Measurements from ENCODE around the gene GRIK5.
"Not testable (repeated sequence)": the region's sequence is repeated elsewhere in the genome, so short reads cannot be mapped to it uniquely, and the experiment has no call there.

GRIK5 gene

DNA sequence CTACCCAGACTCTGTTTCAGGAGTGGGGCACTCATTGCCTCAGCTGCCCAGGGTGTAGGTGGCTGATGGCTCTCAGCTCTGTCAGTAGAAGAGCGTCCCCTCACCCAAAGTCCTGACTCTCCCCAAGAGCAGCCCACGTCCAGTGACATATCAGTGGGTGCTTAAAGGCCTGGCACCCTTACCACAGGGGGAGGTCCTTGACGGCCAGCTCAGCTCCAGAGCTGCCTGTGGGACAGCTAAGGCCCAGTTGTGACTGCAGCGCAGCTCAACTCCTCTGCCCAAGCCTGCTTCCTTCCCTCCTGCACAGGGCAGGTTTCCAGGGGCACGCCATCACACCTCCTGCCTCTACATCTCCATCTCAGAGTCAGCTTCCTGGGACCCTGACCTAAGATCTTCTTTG, 32.4 kb downstream of the GRIK5 start:
- Mint-ChIP-seq H3K27me3 (no peaks in the 10 kb centered on the region), H3K9me3 (no peaks in the 10 kb centered on the region), H3K27ac (no peak overlapping the region), H3K4me1 (ENCODE audit: low read depth) (no peaks in the 10 kb centered on the region), H3K4me3 (no peak overlapping the region), H3K36me3 (ENCODE audit: low read depth) (no peaks in the 10 kb centered on the region)
- intact Hi-C loops (cut with micrococcal nuclease) = no loop called here

GRCh38 chr19:42034640-42035391, 35.2 kb downstream of the GRIK5 start:
- H3K9me3 Mint-ChIP-seq; intact Hi-C loops (cut with micrococcal nuclease); H3K27ac Mint-ChIP-seq; H3K36me3 Mint-ChIP-seq (ENCODE audit: low read depth); H3K4me3 Mint-ChIP-seq; H3K27me3 Mint-ChIP-seq; H3K4me1 Mint-ChIP-seq (ENCODE audit: low read depth): not testable (repeated sequence)

- no peak overlapping the region for H3K27ac Mint-ChIP-seq
- intact Hi-C loops (cut with micrococcal nuclease) = no loop called here
- H3K4me1 Mint-ChIP-seq (ENCODE audit: low read depth) = no peaks in the 10 kb centered on the region
Observed at GRCh38 chr19:42033413-42033812, 36.6 kb downstream of the GRIK5 start.

DNA sequence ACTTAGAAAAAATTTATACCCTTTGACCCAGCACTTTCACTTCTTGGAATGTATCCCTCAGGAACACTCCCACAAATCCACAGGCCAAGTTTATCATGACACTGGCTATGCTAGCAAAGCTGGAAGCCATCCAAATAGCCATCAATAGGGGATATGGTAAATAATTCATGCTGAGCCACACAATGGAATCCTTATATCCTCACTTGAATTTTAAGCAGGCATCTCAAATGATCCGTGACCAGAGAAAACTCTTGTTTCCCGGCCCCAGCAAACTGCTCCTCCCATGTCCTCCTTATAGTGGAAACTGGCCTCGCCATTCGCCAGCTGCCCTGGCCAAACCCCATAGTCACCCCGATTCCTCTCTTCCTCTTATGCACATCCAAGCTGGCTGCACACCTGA, 37.6 kb downstream of the GRIK5 start:
- no peak overlapping the region for H3K4me3 Mint-ChIP-seq
- H3K36me3 Mint-ChIP-seq (ENCODE audit: low read depth) = no peaks in the 10 kb centered on the region
- H3K27ac Mint-ChIP-seq = no peak overlapping the region
- intact Hi-C loops (cut with micrococcal nuclease) = no loop called here
- no peaks in the 10 kb centered on the region for H3K27me3 Mint-ChIP-seq
- no peaks in the 10 kb centered on the region for H3K4me1 Mint-ChIP-seq (ENCODE audit: low read depth)
- H3K9me3 Mint-ChIP-seq = no peaks in the 10 kb centered on the region

More at GRCh38 chr19:42033413-42033812, 36.6 kb downstream of the GRIK5 start:
- Mint-ChIP-seq H3K4me3 (no peak overlapping the region), H3K27me3 (no peaks in the 10 kb centered on the region), H3K36me3 (ENCODE audit: low read depth) (no peaks in the 10 kb centered on the region), H3K9me3 (no peaks in the 10 kb centered on the region)

DNA sequence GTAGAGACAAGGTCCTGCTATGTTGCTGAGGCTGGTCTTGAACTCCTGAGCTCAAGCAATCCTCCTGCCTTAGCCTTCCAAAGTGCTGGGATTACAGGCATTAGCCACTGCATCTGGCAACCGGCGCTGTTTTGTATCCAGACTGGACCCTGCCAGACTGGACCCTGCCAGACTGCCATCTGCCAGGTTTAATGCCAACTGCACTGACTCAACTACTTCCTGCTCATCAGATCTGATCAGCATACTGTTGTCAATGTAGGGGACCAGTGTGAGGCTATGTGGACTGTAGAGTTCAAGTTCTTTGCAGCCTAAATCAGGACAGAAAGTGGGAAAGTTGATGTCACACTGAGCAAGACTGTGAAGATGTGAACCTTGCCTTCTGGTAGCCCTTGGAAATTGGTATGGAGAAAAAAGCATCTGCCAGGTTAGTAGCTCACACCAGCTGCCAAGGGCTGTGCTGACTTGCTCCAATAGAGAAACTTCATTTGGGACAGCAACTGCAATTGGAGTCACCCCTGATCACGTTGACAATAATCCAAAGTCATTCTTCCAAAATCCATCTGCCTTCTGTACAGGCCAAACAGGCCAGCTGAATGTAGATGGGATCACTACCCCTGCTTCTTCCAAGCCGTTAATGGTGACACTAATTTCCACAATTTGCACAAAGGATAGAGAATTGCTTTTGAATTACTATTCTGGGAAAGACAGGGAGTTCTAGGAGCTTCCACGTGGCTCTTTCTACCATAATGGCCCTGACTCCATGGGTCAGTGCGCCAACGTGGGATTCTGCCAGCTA, 39.2 kb downstream of the GRIK5 start:
- intact Hi-C loops (cut with micrococcal nuclease) = no loop called here
- no peaks in the 10 kb centered on the region for H3K27me3 Mint-ChIP-seq
- H3K36me3 Mint-ChIP-seq (ENCODE audit: low read depth) = no peaks in the 10 kb centered on the region
- no peaks in the 10 kb centered on the region for H3K9me3 Mint-ChIP-seq
- H3K4me3 Mint-ChIP-seq = no peak overlapping the region
- H3K4me1 Mint-ChIP-seq (ENCODE audit: low read depth) = no peaks in the 10 kb centered on the region
- H3K27ac Mint-ChIP-seq = no peak overlapping the region

DNA sequence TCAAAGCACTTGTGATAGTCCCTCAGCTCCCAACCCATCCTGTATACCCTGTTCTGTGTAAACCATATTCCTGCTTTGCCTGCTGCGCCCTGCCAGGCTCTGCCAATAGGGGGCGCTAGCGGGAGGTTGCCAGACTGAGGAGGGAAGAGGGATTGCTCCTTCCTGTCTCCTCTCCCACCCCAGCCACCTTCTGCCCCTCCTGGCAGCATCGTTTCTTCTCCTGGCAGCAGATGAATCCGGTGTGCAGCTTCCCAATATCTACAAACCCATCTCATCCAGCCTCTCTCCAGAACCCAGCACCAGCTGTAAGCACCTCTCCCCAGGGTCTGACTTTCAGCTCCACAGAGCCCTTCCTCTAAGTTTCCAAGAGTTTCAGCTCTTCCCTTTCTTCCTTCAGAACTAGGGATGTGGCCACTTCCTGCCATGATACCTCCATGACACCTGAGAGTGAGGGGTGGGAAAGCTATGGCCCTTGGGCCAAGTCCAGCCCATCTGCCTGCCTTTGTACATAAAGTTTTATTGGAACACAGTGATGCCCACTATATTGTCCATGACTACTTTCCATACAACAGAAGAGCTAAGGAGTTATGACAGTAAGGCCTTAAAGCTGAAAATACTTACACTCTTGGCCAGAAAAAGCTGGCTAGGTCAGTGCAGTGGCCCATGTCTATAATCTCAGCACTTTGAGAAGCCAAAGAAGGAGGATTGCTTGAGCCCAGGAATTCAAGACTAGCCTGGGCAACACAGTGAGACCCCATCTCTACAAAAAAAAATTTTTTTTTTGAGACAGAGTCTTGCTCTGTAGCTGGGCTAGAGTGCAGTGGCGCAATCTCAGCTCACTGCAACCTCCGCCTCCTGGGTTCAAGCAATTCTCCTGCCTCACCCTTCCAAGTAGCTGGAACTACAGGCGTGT, 41.4 kb downstream of the GRIK5 start:
- no peaks in the 10 kb centered on the region for H3K36me3 Mint-ChIP-seq (ENCODE audit: low read depth)
- H3K27me3 Mint-ChIP-seq = no peaks in the 10 kb centered on the region
- H3K4me1 Mint-ChIP-seq (ENCODE audit: low read depth) = no peaks in the 10 kb centered on the region
- no peak overlapping the region for H3K4me3 Mint-ChIP-seq
- intact Hi-C loops (cut with micrococcal nuclease) = no loop called here
- H3K27ac Mint-ChIP-seq = no peak overlapping the region
- no peaks in the 10 kb centered on the region for H3K9me3 Mint-ChIP-seq

DNA sequence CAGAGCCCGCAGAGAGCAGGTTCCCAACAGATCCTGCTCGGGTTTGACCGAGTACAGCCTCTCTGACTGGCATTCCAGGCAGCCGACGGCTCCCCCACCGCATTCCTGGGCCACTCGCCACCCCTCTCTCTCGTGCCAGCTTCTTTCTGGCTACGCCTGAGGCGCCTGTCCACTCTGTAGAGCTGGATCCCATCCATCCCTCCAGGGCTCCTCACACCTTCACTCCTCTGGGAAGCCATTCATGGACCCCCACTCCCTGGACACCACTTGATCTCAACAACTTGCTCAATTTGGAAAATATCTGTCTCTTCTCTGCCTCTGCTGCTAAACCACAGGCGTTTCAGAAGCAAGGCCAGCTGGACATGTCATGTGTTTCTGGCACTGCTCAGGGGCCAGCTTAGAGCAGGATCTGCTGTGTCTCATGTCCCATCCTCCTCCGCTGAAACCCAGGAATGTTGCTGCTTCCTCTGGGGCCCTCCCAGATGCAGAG, 45.3 kb downstream of the GRIK5 start:
- intact Hi-C loops (cut with micrococcal nuclease) = no loop called here
- H3K4me1 Mint-ChIP-seq (ENCODE audit: low read depth) = no peaks in the 10 kb centered on the region

GRCh38 chr19:42023943-42024260, 46.1 kb downstream of the GRIK5 start:
- intact Hi-C loops (cut with micrococcal nuclease) = no loop called here
- Mint-ChIP-seq H3K4me1 (ENCODE audit: low read depth) (no peaks in the 10 kb centered on the region), H3K4me3 (no peak overlapping the region), H3K36me3 (ENCODE audit: low read depth) (no peaks in the 10 kb centered on the region), H3K9me3 (no peaks in the 10 kb centered on the region), H3K27ac (no peak overlapping the region), H3K27me3 (no peaks in the 10 kb centered on the region)

More for the DNA sequence above, 45.3 kb downstream of the GRIK5 start:
- Mint-ChIP-seq H3K9me3 (no peaks in the 10 kb centered on the region), H3K36me3 (ENCODE audit: low read depth) (no peaks in the 10 kb centered on the region), H3K27me3 (no peaks in the 10 kb centered on the region), H3K4me3 (no peak overlapping the region), H3K27ac (no peak overlapping the region)

DNA sequence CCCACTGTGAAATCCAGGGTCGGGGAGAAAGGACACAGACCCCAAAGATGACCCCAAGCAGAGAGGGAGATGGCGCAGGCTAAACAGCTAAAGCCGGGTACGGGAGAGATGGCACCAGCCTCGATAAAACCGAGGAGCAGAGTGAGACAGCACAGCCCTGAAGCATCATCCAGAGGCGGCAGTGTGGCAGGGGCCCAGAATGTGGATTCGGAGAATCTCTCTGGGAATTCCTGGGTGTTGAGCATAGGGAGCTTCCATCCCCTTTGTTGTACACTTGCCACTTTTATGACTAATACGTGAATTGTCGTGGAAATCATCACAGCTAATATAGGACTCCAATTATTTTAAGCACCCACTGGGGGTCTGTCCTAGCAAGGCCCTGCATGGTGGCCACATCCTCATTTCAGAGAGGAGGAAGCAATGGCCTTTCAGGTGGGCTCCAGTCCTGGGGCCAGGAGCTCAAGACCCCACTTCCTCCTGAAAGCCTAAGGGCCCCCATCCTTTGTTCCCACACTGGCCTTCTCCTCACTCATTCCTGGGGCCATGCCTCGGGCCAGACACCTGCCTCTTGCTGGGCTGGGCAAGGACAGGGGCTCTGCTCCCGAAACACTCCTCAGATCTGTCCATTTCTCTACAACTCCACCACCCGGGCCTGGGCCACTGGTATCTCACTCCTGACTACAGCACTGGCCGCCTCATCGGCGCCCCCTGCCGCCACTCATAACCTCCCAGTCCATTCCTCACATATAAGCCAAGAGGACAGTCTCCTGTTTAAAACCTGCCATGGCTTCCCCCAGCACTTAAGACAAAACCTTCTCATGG, 46.7 kb downstream of the GRIK5 start:
- H3K9me3 Mint-ChIP-seq = no peaks in the 10 kb centered on the region
- intact Hi-C loops (cut with micrococcal nuclease) = no loop called here
- H3K36me3 Mint-ChIP-seq (ENCODE audit: low read depth) = no peaks in the 10 kb centered on the region
- no peak overlapping the region for H3K4me3 Mint-ChIP-seq
- H3K27me3 Mint-ChIP-seq = no peaks in the 10 kb centered on the region
- no peaks in the 10 kb centered on the region for H3K4me1 Mint-ChIP-seq (ENCODE audit: low read depth)
- H3K27ac Mint-ChIP-seq = no peak overlapping the region

DNA sequence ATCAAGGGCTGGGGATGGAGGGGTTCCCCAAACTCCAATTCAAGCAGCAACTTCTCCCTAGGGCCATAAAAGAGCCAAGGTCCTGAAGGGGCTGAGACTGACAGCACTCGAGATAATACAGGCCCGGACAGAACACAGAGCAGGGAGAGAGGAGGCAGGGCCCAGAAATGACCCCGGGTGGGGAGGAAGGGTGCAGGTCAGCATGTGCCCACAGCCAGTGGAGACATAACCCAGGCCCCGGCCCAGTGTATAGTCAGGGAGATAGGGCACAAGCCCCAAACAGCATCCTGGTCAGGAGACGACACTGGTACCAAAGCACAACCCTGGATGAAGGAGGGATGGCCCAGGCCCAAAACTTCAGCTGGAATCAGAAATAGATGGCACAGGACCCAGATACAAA, 47.4 kb downstream of the GRIK5 start:
- Mint-ChIP-seq H3K9me3 (no peaks in the 10 kb centered on the region), H3K4me1 (ENCODE audit: low read depth) (no peaks in the 10 kb centered on the region), H3K27ac (no peak overlapping the region), H3K36me3 (ENCODE audit: low read depth) (no peaks in the 10 kb centered on the region), H3K27me3 (no peaks in the 10 kb centered on the region), H3K4me3 (no peak overlapping the region)
- intact Hi-C loops (cut with micrococcal nuclease) = no loop called here

- Mint-ChIP-seq H3K36me3 (ENCODE audit: low read depth) (no peaks in the 10 kb centered on the region), H3K27me3 (no peaks in the 10 kb centered on the region), H3K4me1 (ENCODE audit: low read depth) (no peaks in the 10 kb centered on the region), H3K4me3 (no peak overlapping the region), H3K27ac (no peak overlapping the region), H3K9me3 (no peaks in the 10 kb centered on the region)
- intact Hi-C loops (cut with micrococcal nuclease) = no loop called here
Observed at GRCh38 chr19:42021185-42021584, 48.8 kb downstream of the GRIK5 start.

DNA sequence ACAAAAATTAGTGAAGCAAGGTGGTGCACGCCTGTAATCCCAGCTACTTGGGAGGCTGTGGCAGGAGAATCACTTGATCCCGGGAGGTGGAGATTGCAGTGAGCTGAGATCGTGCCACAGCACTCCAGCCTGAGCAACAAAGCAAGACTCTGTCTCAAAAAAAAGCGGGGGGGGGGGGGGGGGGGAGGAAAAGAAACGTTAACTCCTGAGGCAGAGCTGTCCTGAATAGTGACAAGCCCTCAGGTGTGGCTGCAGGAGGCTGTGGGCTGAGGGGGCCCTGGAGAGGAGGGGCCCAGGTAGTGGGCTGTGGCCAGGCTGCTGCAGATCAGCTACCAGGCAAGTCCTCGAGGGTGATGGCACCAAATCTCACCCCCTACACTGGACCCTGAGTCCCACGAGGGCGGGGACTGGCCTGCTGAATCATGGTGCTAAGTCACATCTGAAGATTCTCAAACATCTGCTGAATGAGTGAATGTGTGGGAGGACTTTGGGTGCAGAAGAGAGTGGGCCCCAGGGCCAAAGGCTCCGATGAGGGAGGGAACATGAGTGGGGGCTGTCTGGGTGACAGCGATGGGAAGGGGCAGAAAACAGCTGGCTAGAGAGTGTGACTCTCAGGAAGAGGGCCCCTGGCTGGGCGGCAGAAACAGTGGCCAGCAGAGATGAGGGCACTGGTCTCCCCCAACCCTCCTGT, 51.4 kb downstream of the GRIK5 start:
- intact Hi-C loops (cut with micrococcal nuclease) = no loop called here
- no peaks in the 10 kb centered on the region for H3K27me3 Mint-ChIP-seq
- no peak overlapping the region for H3K27ac Mint-ChIP-seq
- H3K9me3 Mint-ChIP-seq = no peaks in the 10 kb centered on the region
- no peaks in the 10 kb centered on the region for H3K36me3 Mint-ChIP-seq (ENCODE audit: low read depth)
- H3K4me1 Mint-ChIP-seq (ENCODE audit: low read depth) = no peaks in the 10 kb centered on the region
- no peak overlapping the region for H3K4me3 Mint-ChIP-seq

GRCh38 chr19:42017040-42017439, 53.0 kb downstream of the GRIK5 start:
- Mint-ChIP-seq H3K27me3 (no peaks in the 10 kb centered on the region), H3K9me3 (no peaks in the 10 kb centered on the region), H3K4me3 (no peak overlapping the region), H3K4me1 (ENCODE audit: low read depth) (no peaks in the 10 kb centered on the region), H3K36me3 (ENCODE audit: low read depth) (no peaks in the 10 kb centered on the region), H3K27ac (no peak overlapping the region)
- intact Hi-C loops (cut with micrococcal nuclease) = no loop called here

Measured in dendritic cell treated with granulocyte-macrophage colony-stimulating factor and Interleukin-4, amounts not matched to agents 40 ng/mL and 50 ng/mL, for 4 days (primary cell).